Dendritic cell treated with granulocyte-macrophage colony-stimulating factor and Interleukin-4, amounts not matched to agents 40 ng/mL and 50 ng/mL, for 4 days (primary cell): ENCODE results near the gene METTL15.
"Not testable (repeated sequence)": the region's sequence is repeated elsewhere in the genome, so short reads cannot be mapped to it uniquely, and the experiment has no call there.

Source experiments
- H3K27ac Mint-ChIP-seq: one replicate; pipeline ENCODE4 v1.8.0; 2022; ENCODE audit warnings: mild to moderate bottlenecking, mixed read lengths
- H3K27me3 Mint-ChIP-seq: one replicate; pipeline ENCODE4 v1.8.0; 2022; ENCODE audit warnings: mild to moderate bottlenecking, mixed read lengths
- H3K36me3 Mint-ChIP-seq: one replicate; pipeline ENCODE4 v1.8.0; 2022; ENCODE audit warnings: low read depth, mixed read lengths
- H3K4me1 Mint-ChIP-seq: one replicate; pipeline ENCODE4 v1.8.0; 2022; ENCODE audit warnings: low read depth, mixed read lengths
- H3K4me3 Mint-ChIP-seq: one replicate; pipeline ENCODE4 v1.8.0; 2022; ENCODE audit warnings: mild to moderate bottlenecking, moderate library complexity, mixed read lengths
- H3K9me3 Mint-ChIP-seq: one replicate; pipeline ENCODE4 v1.8.0; 2022; ENCODE audit warnings: mixed read lengths
- intact Hi-C: fragments of 100-400 bp; cut with micrococcal nuclease; formaldehyde crosslinking; loops from one replicate; pipeline ENCODE4 v1.15.0; 2022

The METTL15 gene

DNA sequence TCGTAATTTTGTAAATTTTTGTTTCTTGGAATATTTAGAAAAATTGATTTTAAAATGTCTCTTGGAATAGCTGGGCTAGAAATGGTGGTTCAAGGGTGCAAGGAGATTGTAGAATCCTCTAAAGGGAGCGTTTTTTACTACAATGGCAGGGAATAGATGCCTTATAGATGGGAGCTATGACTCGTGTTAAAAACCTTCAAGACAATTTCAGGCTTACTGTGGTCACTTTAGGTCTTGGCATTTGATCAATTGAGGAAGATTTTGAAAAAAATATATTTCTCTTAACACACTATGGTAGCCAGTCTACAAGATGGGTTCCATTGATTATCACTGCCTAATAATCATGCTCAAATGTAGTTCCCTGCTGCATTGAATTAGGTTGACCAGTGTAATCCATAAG is 25.0 kb downstream of the METTL15 start:
- intact Hi-C loops, result no loop called here
- Mint-ChIP-seq H3K4me3 (no peak overlapping the region), H3K4me1 (no peaks in the 10 kb centered on the region), H3K9me3 (peaks cover 11% of the 10 kb centered on the region), H3K36me3 (peaks cover 19% of the 10 kb centered on the region), H3K27me3 (no peaks in the 10 kb centered on the region), H3K27ac (no peak overlapping the region)

DNA sequence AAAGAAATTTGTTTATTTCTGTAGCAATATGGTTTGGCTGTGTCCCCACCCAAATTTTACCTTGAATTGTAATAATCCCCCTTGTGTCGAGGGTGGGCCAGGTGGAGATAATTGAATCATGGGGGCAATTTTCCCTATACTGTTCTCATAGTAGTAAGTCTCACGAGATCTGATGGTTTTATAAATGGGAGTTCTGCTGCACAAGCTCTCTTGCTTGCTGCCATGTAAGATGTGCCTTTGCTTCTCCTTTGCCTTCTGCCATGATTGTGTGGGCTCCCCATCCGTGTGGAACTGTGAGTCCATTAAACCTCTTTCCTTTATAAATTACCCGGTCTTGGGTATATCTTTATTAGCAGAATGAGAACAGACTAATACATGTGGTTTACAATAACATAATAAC is 28.0 kb downstream of the METTL15 start:
- peaks cover 14% of the 10 kb centered on the region for H3K36me3 Mint-ChIP-seq
- intact Hi-C loops, H3K4me3 Mint-ChIP-seq, H3K4me1 Mint-ChIP-seq, H3K27me3 Mint-ChIP-seq, H3K27ac Mint-ChIP-seq: not testable (repeated sequence)
- H3K9me3 Mint-ChIP-seq, result peaks cover 30% of the 10 kb centered on the region

DNA sequence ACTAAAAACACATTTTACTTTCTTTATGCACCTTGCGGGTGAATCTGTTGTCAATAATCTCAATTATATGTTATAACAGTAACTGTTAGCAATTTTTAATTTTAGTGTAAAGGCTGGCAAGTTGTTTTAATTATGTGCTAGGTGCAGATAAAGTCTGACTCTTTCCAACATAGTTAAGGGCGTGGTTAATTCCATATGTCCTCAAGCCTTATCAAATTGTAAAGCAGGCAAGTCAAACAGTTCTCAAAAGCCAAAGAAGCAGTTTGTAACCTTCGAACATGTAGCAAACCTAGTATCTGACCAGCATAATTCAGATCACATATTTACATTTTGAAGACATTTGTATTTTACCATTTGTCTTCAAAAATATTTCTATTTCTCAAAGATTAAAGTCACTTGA is 29.2 kb downstream of the METTL15 start:
- intact Hi-C loops, result no loop called here
- peaks cover 9% of the 10 kb centered on the region for H3K36me3 Mint-ChIP-seq
- H3K4me1 Mint-ChIP-seq, result no peaks in the 10 kb centered on the region
- no peaks in the 10 kb centered on the region for H3K27me3 Mint-ChIP-seq
- no peak overlapping the region for H3K27ac Mint-ChIP-seq
- no peak overlapping the region for H3K4me3 Mint-ChIP-seq
- H3K9me3 Mint-ChIP-seq, result peaks cover 30% of the 10 kb centered on the region

DNA sequence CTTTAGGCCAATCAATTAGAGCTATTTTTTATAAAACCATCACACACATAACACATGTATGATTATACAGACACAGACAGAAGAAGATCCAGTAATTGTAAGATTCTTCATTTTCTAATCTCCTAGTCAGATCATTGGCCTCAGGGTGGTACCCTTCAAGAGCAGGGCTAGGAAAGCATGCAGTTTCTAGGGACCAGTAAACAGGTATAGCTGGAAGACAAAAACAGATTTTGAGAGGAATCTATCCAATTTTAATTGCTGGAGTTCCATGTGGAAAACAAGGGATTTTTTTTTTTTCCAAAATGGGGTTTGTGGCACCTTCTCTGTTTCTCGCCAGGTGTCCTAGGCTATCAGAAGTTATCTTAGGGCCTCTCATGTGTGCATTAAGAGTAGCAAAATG is 29.6 kb downstream of the METTL15 start:
- peaks cover 9% of the 10 kb centered on the region for H3K36me3 Mint-ChIP-seq
- H3K9me3 Mint-ChIP-seq, result peaks cover 30% of the 10 kb centered on the region
- intact Hi-C loops, result no loop called here
- no peak overlapping the region for H3K4me3 Mint-ChIP-seq
- no peak overlapping the region for H3K27ac Mint-ChIP-seq
- H3K4me1 Mint-ChIP-seq, result no peaks in the 10 kb centered on the region
- no peaks in the 10 kb centered on the region for H3K27me3 Mint-ChIP-seq

DNA sequence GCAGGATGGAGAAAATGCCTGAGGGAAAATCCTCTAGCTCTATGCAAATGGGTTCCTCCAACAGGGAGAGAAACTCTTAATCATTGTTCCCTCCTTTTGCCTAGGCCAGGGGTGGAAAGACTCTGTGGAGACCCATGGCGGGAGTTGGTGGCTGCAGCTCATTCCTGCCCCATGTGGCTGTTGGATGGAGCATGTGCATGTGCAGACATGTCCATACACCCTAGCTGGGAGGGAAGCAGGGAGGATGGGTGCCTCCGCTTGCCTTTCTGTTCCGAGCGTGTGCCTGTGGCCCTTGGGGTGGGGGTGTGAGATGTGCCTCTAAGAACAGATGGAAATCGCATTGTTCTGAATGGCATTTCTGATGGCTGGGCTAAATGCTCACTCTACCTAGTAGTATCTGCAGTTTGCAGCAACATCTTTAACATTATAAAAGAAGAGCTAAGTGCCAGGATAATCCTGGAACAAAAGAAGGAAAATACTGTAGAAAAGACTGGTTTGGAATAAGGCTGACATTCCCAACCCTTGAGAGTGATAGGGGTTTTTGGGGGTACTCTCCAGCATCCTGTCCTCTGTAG is 31.7 kb downstream of the METTL15 start:
- H3K4me1 Mint-ChIP-seq, result no peaks in the 10 kb centered on the region
- H3K36me3 Mint-ChIP-seq, result no peaks in the 10 kb centered on the region
- H3K27me3 Mint-ChIP-seq, result no peaks in the 10 kb centered on the region
- H3K4me3 Mint-ChIP-seq, result no peak overlapping the region
- H3K9me3 Mint-ChIP-seq, result peaks cover 19% of the 10 kb centered on the region
- H3K27ac Mint-ChIP-seq, result no peak overlapping the region
- intact Hi-C loops, result no loop called here

DNA sequence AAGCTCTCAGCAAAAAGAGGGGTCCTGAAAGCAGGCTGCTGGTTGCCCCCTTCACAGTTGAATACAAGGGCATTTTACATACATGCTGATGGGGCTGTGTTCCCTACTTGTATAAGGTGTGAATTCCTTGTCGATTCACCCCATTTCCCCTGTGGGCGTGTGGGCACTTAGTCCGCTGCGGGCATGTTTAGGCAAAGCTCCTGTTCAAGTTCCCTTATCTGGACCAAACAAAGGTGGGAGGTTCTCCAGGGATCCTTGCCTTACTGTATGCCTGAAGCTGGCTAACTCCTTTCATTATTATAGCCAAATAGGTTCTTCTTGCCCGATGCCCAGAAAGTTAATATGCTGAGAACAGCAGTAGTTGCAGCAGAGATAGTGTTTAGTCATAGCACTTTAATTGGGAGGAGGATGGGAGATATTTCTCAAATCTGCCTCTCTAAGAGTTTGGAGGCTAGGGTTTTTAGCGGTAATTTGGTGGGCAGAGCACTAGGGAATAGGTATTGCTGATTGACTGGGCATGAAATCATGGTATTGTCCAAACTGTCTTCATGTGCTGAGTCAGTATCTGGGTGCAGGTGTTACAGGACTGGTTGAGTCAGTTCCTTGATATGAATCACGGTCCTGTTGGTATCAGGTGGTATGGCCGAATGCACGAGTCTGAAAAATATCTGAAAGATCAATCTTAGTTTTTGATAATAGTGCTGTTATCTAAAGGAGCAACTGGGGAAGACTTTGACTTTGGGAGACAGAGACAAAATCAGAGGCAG is 32.7 kb downstream of the METTL15 start:
- no peaks in the 10 kb centered on the region for H3K4me1 Mint-ChIP-seq
- H3K4me3 Mint-ChIP-seq, result no peak overlapping the region
- no peaks in the 10 kb centered on the region for H3K27me3 Mint-ChIP-seq
- peaks cover 19% of the 10 kb centered on the region for H3K9me3 Mint-ChIP-seq
- H3K36me3 Mint-ChIP-seq, result no peaks in the 10 kb centered on the region
- H3K27ac Mint-ChIP-seq, result no peak overlapping the region
- intact Hi-C loops, result no loop called here

DNA sequence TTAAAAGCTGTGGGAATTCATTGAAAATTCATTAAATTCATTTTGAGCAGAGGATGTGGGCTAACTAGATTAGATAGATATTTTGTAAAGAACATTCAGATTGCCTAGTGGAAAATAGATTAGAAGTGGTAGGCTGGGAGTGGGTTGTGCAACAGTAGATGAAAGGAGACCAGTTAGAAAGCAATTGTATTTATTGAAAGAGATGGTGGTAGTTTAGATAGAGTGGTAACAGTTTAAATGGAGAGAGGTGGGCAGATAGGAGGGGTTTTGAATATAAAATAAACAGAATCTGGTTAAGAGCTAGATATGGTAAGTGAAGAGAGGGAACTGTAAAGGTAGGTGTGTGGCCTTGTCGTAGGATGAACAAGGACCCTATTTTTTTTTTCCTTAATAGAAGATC is 34.5 kb downstream of the METTL15 start:
- H3K27me3 Mint-ChIP-seq, result no peaks in the 10 kb centered on the region
- H3K9me3 Mint-ChIP-seq, result peaks cover 19% of the 10 kb centered on the region
- intact Hi-C loops, result no loop called here
- H3K4me3 Mint-ChIP-seq, result no peak overlapping the region
- H3K4me1 Mint-ChIP-seq, result no peaks in the 10 kb centered on the region
- H3K27ac Mint-ChIP-seq, result no peak overlapping the region
- H3K36me3 Mint-ChIP-seq, result no peaks in the 10 kb centered on the region

DNA sequence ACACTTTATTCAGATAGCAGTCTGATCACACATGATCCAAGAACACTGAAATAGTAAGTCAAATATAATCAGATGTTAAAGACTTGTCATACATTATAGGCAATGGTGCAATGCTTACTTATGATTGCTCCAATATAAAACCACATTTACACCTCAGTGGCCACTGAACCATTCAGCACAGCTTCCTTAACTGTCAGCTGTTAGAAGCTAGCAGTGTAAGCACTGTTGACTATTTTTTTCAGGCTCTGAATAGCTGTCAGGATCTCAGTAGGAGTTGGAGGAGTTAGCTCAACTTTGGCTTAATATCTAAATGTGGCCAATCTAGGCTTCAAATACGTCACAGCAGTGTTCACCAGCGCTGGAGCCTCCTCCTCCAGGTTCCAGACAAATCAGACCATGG is 36.6 kb downstream of the METTL15 start:
- no peak overlapping the region for H3K27ac Mint-ChIP-seq
- H3K4me3 Mint-ChIP-seq, result no peak overlapping the region
- no peaks in the 10 kb centered on the region for H3K36me3 Mint-ChIP-seq
- no peaks in the 10 kb centered on the region for H3K4me1 Mint-ChIP-seq
- peaks cover 10% of the 10 kb centered on the region for H3K9me3 Mint-ChIP-seq
- H3K27me3 Mint-ChIP-seq, result no peaks in the 10 kb centered on the region
- intact Hi-C loops, result no loop called here

DNA sequence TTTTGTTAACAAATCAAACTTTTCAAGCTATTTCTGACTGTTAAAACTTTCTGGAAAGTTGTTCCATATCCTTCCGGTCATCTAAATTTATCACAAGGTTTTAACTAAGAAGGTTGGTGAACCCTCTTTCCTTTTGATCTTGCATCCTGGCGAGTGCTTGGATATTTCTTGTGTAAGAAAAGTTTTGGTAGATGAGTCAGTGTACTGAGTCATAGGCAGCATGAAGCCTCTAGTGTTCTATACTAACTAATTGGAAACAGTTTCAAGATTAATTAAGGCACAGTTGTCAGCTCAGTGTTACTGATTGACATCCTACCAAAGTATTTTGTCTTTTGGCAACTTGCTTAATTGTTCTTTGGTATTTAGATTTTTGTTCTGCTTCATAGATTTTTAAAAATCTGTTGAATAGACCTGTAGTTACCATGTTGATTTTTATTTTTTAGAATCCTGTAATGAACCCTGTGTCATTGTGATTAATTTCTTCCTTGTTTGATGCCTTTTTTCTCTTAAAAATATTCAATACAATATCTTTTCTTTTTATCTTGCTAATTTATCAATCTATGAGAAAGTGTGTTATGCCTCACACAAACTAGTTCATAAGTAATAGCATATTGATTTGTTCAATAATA is 38.0 kb downstream of the METTL15 start:
- H3K27me3 Mint-ChIP-seq, result no peaks in the 10 kb centered on the region
- H3K27ac Mint-ChIP-seq, result no peak overlapping the region
- H3K9me3 Mint-ChIP-seq, result no peaks in the 10 kb centered on the region
- intact Hi-C loops, result no loop called here
- H3K4me3 Mint-ChIP-seq, result no peak overlapping the region
- no peaks in the 10 kb centered on the region for H3K4me1 Mint-ChIP-seq
- H3K36me3 Mint-ChIP-seq, result no peaks in the 10 kb centered on the region

DNA sequence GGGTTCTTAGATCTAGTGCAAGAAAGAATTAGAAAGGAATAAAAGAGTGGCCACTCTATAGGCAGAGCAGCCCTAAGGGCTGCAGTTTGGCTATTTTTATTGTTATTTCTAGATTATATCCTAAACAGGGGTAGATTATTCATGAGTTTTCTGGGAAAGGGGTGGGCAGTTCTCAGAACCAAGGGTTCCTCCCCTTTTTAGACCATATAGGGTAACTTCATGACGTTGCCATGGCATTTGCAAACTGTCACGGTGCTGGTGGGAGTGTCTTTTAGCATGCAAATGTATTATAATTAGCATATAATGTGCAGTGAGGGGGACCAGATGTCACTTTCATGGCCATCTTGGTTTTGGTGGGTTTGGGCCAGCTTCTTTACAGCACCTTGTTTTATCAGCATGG is 44.6 kb downstream of the METTL15 start:
- Mint-ChIP-seq H3K36me3 (peaks cover 9% of the 10 kb centered on the region), H3K9me3 (peaks cover 7% of the 10 kb centered on the region), H3K27me3 (no peaks in the 10 kb centered on the region), H3K4me3 (no peak overlapping the region), H3K27ac (no peak overlapping the region), H3K4me1 (no peaks in the 10 kb centered on the region)
- intact Hi-C loops, result no loop called here

DNA sequence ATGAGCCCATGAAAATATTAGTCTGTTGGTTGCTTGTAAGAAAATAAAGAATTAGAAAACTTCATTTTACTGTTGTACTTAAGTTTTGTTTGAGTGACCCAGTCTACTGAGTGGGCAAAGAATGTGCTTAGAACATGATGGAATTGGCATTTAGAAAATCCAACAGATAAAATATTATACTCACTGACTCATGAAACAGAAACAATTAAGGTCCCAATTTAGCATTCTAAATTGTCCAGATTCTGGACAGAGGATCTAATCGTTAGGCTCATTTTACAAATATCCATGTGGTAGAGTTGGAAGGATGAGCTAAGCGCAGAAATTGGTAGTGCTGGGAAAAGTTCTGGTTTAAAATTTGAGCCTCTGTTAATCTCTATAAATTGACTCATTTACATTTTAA is 45.4 kb downstream of the METTL15 start:
- no peak overlapping the region for H3K27ac Mint-ChIP-seq
- H3K4me1 Mint-ChIP-seq, result no peaks in the 10 kb centered on the region
- no peaks in the 10 kb centered on the region for H3K27me3 Mint-ChIP-seq
- H3K4me3 Mint-ChIP-seq, result no peak overlapping the region
- peaks cover 17% of the 10 kb centered on the region for H3K36me3 Mint-ChIP-seq
- peaks cover 13% of the 10 kb centered on the region for H3K9me3 Mint-ChIP-seq
- intact Hi-C loops, result no loop called here

DNA sequence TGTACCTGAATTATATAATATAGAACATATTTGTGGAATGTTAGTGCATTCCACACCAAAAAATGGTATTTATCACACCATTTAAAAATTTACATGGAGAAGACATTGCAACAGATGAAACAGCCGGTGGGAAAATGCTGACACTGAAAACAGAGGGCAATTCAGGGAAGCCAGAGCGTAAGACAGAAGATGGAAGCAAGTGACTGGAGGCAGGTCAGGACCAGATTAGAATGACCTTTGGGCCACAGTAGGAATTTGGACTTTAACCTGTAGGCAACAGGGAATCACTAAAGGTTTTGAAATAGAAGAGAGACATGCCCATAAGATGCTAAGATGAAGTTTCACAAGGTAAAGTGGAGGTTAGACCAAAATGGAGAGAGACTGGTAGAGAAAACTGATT is 60.5 kb downstream of the METTL15 start:
- H3K4me1 Mint-ChIP-seq, result no peaks in the 10 kb centered on the region
- no peaks in the 10 kb centered on the region for H3K9me3 Mint-ChIP-seq
- intact Hi-C loops, result no loop called here
- H3K4me3 Mint-ChIP-seq, result no peak overlapping the region
- H3K27me3 Mint-ChIP-seq, result no peaks in the 10 kb centered on the region
- H3K36me3 Mint-ChIP-seq, result peaks cover 6% of the 10 kb centered on the region
- no peak overlapping the region for H3K27ac Mint-ChIP-seq

DNA sequence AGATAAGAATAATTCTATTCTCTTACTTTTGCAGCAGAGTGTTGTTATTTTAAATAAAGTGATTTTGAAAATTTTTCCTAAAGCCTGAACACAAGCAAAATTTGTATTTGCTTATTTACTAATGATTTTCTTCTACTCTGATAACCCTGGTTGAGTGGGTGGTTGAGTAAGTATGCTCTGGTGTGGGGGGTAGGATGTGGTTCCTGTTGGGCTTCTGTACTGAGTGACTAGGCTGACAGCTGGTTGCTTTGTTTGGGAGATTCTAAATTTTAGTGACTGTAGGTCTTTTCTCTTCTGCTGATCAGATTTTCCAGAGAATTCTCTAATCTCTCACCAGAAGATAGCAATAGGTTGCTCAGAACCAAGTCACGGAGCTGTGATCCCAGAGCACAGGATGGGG is 61.6 kb downstream of the METTL15 start:
- Mint-ChIP-seq H3K36me3 (peaks cover 6% of the 10 kb centered on the region), H3K27me3 (no peaks in the 10 kb centered on the region), H3K4me1 (no peaks in the 10 kb centered on the region), H3K27ac (no peak overlapping the region), H3K9me3 (no peaks in the 10 kb centered on the region), H3K4me3 (no peak overlapping the region)
- intact Hi-C loops, result no loop called here

DNA sequence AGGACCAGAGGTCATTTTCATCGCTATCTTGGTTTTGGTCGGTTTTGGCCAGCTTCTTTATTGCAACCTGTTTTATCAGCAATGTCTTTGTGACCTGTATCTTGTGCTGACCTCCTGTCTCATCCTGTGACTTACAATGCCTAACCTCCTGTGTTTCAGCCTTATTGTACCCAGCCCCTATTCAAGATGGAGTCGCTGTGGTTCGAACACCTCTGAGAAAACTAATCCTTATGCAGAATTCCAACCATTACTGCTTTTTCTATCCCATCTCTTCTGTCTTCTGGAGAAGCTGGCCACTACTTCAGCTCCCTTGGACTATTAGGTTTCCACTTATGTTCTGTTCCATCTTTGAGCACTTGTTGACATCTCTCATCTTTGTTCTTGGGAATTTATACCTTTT is 62.6 kb downstream of the METTL15 start:
- no peak overlapping the region for H3K27ac Mint-ChIP-seq
- no peaks in the 10 kb centered on the region for H3K9me3 Mint-ChIP-seq
- H3K27me3 Mint-ChIP-seq, result no peaks in the 10 kb centered on the region
- peaks cover 6% of the 10 kb centered on the region for H3K36me3 Mint-ChIP-seq
- intact Hi-C loops, result no loop called here
- H3K4me1 Mint-ChIP-seq, result no peaks in the 10 kb centered on the region
- no peak overlapping the region for H3K4me3 Mint-ChIP-seq

DNA sequence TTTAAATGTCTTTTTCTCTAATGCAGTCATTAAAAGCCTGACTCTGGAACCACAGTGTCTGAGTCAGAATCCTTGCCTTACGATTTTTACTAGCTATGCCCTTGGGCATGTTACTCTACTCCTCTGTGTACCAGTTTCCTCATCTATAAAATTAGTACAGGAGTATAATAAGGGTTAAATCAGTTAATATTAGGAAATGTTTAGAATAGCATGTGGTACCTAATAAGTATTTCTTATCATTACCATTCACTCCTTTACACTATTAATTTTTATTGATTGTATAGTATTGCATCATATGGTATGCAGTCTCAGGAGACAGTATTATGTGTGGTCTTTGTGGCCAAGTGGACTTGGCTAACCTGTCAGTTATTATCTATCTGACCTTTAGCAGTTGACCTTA is 68.2 kb downstream of the METTL15 start:
- Mint-ChIP-seq H3K4me1 (no peaks in the 10 kb centered on the region), H3K4me3 (no peak overlapping the region), H3K27ac (no peak overlapping the region), H3K36me3 (peaks cover 6% of the 10 kb centered on the region), H3K27me3 (no peaks in the 10 kb centered on the region), H3K9me3 (no peaks in the 10 kb centered on the region)
- intact Hi-C loops, result no loop called here
